Esophagus (tissue), 2 donors: ENCODE data around the gene PCDHA1. TPM values are rescaled to one million over a fixed set of nuclear protein-coding genes. Genes with fewer than 3 reads are reported as not detected.
"Not testable (repeated sequence)": the region's sequence is repeated elsewhere in the genome, so short reads cannot be mapped to it uniquely, and the experiment has no call there.

Experiments used
- H3K27ac ChIP-seq, 2 donors: one replicate each; pipeline ENCODE4 v1.5.1; 2013; ENCODE audit warnings: low read depth in 2 of 2, mild to moderate bottlenecking in 2 of 2, inconsistent platforms in 1 of 2, low read length in 1 of 2, moderate library complexity in 1 of 2
- H3K27me3 ChIP-seq, 2 donors: one replicate each; pipeline ENCODE4 v1.6.1; 2013; ENCODE audit warnings: low read length in 2 of 2, control low read depth in 1 of 2, mild to moderate bottlenecking in 1 of 2; ENCODE audit not compliant: insufficient read depth in 2 of 2, control insufficient read depth in 1 of 2
- H3K36me3 ChIP-seq, 2 donors: one replicate each; pipeline ENCODE4 v1.6.1; 2013; ENCODE audit warnings: low read length in 1 of 2; ENCODE audit not compliant: control insufficient read depth in 2 of 2, insufficient read depth in 2 of 2
- H3K4me1 ChIP-seq, 2 donors: one replicate each; pipeline ENCODE4 v1.6.1; 2013; ENCODE audit warnings: low read length in 1 of 2; ENCODE audit not compliant: control insufficient read depth in 2 of 2, insufficient read depth in 2 of 2
- H3K4me3 ChIP-seq, 2 donors: one replicate each; pipeline ENCODE4 v1.5.1; 2013; ENCODE audit warnings: low read length in 2 of 2, mild to moderate bottlenecking in 2 of 2, low read depth in 1 of 2, moderate library complexity in 1 of 2
- H3K9me3 ChIP-seq, 2 donors: one replicate each; pipeline ENCODE4 v1.6.1; 2013; ENCODE audit warnings: mild to moderate bottlenecking in 2 of 2, low read depth in 1 of 2, low read length in 1 of 2, moderate library complexity in 1 of 2; ENCODE audit not compliant: control insufficient read depth in 2 of 2, insufficient read depth in 1 of 2
- WGBS, 2 donors: extraction: QIAGEN DNeasy Blood & Tissue Kit; methylation state at CpG; one replicate each; pipeline ENCODE4 v1.1.7; 2013; 5-methylcytosine and 5-hydroxymethylcytosine counted together
- polyA plus RNA-seq, 2 donors: library from polyadenylated mRNA; stranded (reverse); fragments of 200-250 nt; gene quantifications; one replicate each; pipeline ENCODE4 v1.2.3, GENCODE V29; 2013
- donor health status: healthy with polysubstance abuse.
- donor health status: Bipolar disorder and iron deficiency.

The PCDHA1 gene
- polyA plus RNA-seq, 2 donors = 0.02 TPM; not detected in 1

GRCh38 chr5:140791089-140791488, 5.1 kb downstream of the PCDHA1 start:
- Histone ChIP-seq H3K36me3 (no peaks in the 10 kb centered on the region), H3K4me3 (no peak overlapping the region), H3K4me1 (no peaks in the 10 kb centered on the region), H3K9me3 (peaks cover 21 to 34% of the 10 kb centered on the region in 2 donors), H3K27me3 (no peaks in the 10 kb centered on the region), H3K27ac (no peak overlapping the region)
- WGBS, 2 donors = 31 to 32% methylated on average over 2 of the region's 2 CpGs

- H3K4me3 ChIP-seq = no peak within 1 kb of the TSS
- H3K27me3 ChIP-seq = no peaks in the 10 kb centered on the region
- H3K9me3 ChIP-seq = peaks cover 12 to 20% of the 10 kb centered on the region in 2 donors
- no peaks in the 10 kb centered on the region for H3K36me3 ChIP-seq
- no peaks in the 10 kb centered on the region for H3K4me1 ChIP-seq
- H3K27ac ChIP-seq = no peak within 1 kb of the TSS
- WGBS, 2 donors = 24 to 28% methylated on average over 27 of the region's 27 CpGs
Observed at GRCh38 chr5:140794595-140795258, 8.8 kb downstream of the PCDHA1 start, which contains the start of gene PCDHA2. TSS of gene PCDHA2 (plus strand) at chr5:140794852.

- Histone ChIP-seq H3K27ac (no peak overlapping the region), H3K36me3 (no peaks in the 10 kb centered on the region), H3K9me3 (peaks cover 12 to 20% of the 10 kb centered on the region in 2 donors), H3K4me1 (no peaks in the 10 kb centered on the region), H3K4me3 (no peak overlapping the region), H3K27me3 (no peaks in the 10 kb centered on the region)
- WGBS, 2 donors = 23% methylated on average over 15 of the region's 15 CpGs
Observed at GRCh38 chr5:140795259-140795641, 9.3 kb downstream of the PCDHA1 start.

GRCh38 chr5:140796072-140796717, 10.3 kb downstream of the PCDHA1 start:
- H3K27me3 ChIP-seq = not testable (repeated sequence)
- peaks cover 12 to 22% of the 10 kb centered on the region in 2 donors for H3K9me3 ChIP-seq
- WGBS, 2 donors = 55 to 60% methylated on average over 72 of the region's 72 CpGs

GRCh38 chr5:140796718-140797095, 10.8 kb downstream of the PCDHA1 start:
- no peaks in the 10 kb centered on the region for H3K4me1 ChIP-seq
- H3K9me3 ChIP-seq = peaks cover 12 to 25% of the 10 kb centered on the region in 2 donors
- no peaks in the 10 kb centered on the region for H3K36me3 ChIP-seq
- H3K27me3 ChIP-seq = no peaks in the 10 kb centered on the region
- no peak overlapping the region for H3K27ac ChIP-seq
- peak overlapping the region in 1 of 2 donors; percentile 13 for H3K4me3 ChIP-seq
- 56 to 62% methylated on average over 39 of the region's 39 CpGs for WGBS, 2 donors

More at GRCh38 chr5:140796072-140796717, 10.3 kb downstream of the PCDHA1 start:
- H3K27ac ChIP-seq, H3K36me3 ChIP-seq, H3K4me1 ChIP-seq: not testable (repeated sequence)
- H3K4me3 ChIP-seq = peak overlapping the region in 1 of 2 donors; percentile 13

- H3K4me1 ChIP-seq = peaks cover 0 to 4% of the 10 kb centered on the region in 2 donors
- H3K36me3 ChIP-seq = no peaks in the 10 kb centered on the region
- peaks cover 0 to 2% of the 10 kb centered on the region in 2 donors for H3K27me3 ChIP-seq
- no peak within 1 kb of the TSS for H3K4me3 ChIP-seq
- no peak within 1 kb of the TSS for H3K27ac ChIP-seq
- peaks cover 19 to 30% of the 10 kb centered on the region in 2 donors for H3K9me3 ChIP-seq
- WGBS, 2 donors = 23 to 25% methylated on average over 29 of the region's 29 CpGs
Observed at GRCh38 chr5:140800816-140801493, 15.0 kb downstream of the PCDHA1 start, which contains the start of gene PCDHA3. TSS of gene PCDHA3 (plus strand) at chr5:140801057.

GRCh38 chr5:140801494-140801841, 15.5 kb downstream of the PCDHA1 start:
- peaks cover 0 to 4% of the 10 kb centered on the region in 2 donors for H3K4me1 ChIP-seq
- H3K4me3 ChIP-seq = no peak overlapping the region
- H3K27ac ChIP-seq = no peak overlapping the region
- 19 to 22% methylated on average over 16 of the region's 16 CpGs for WGBS, 2 donors
- H3K36me3 ChIP-seq = no peaks in the 10 kb centered on the region
- peaks cover 14 to 26% of the 10 kb centered on the region in 2 donors for H3K9me3 ChIP-seq
- H3K27me3 ChIP-seq = peaks cover 0 to 2% of the 10 kb centered on the region in 2 donors

GRCh38 chr5:140802381-140802780, 16.4 kb downstream of the PCDHA1 start:
- WGBS, 2 donors = 51 to 54% methylated on average over 45 of the region's 45 CpGs
- not testable (repeated sequence) for H3K27ac ChIP-seq, H3K36me3 ChIP-seq, H3K4me3 ChIP-seq, H3K4me1 ChIP-seq, H3K27me3 ChIP-seq
- H3K9me3 ChIP-seq = peaks cover 11 to 21% of the 10 kb centered on the region in 2 donors

GRCh38 chr5:140802781-140803271, 16.9 kb downstream of the PCDHA1 start:
- H3K27ac ChIP-seq = no peak overlapping the region
- H3K4me1 ChIP-seq = peaks cover 0 to 4% of the 10 kb centered on the region in 2 donors
- 49 to 51% methylated on average over 44 to 53 of the region's 53 CpGs for WGBS, 2 donors
- peaks cover 0 to 2% of the 10 kb centered on the region in 2 donors for H3K27me3 ChIP-seq
- peaks cover 11 to 21% of the 10 kb centered on the region in 2 donors for H3K9me3 ChIP-seq
- H3K36me3 ChIP-seq = no peaks in the 10 kb centered on the region
- H3K4me3 ChIP-seq = no peak overlapping the region
